Ishikawa (cell line): Measurements from ENCODE around the gene CDH13.

Experiments
- CEBPB ChIP-seq: IDR thresholded peaks from 2 replicates; pipeline ENCODE4 v1.6.1; 2012
- EP300 ChIP-seq: IDR thresholded peaks from 2 replicates; pipeline ENCODE4 v1.6.1; 2012; ENCODE audit warnings: borderline replicate concordance
- FOXM1 ChIP-seq: IDR thresholded peaks from 2 replicates; pipeline ENCODE4 v1.6.1; 2012; ENCODE audit warnings: low read depth, borderline replicate concordance
- NFIC ChIP-seq: IDR thresholded peaks from 2 replicates; pipeline ENCODE4 v1.6.1; 2012
- RAD21 ChIP-seq: IDR thresholded peaks from 2 replicates; pipeline ENCODE4 v1.6.1; 2012; ENCODE audit warnings: low read depth
- REST ChIP-seq: IDR thresholded peaks from 2 replicates; pipeline ENCODE4 v1.6.1; 2012; ENCODE audit warnings: low read depth, mild to moderate bottlenecking
- TAF1 ChIP-seq: IDR thresholded peaks from 2 replicates; pipeline ENCODE4 v1.6.1; 2012; ENCODE audit warnings: low read depth, mild to moderate bottlenecking
- TEAD4 ChIP-seq: IDR thresholded peaks from 2 replicates; pipeline ENCODE4 v1.6.1; 2012
- USF1 ChIP-seq: IDR thresholded peaks from 2 replicates; pipeline ENCODE4 v1.6.1; 2012

- TF ChIP-seq TAF1 (no peak), CEBPB (no peak), TEAD4 (no peak), USF1 (no peak), REST (no peak), RAD21 (no peak), NFIC (no peak), EP300 (no peak), FOXM1 (no peak)
Observed at GRCh38 chr16:83700918-83701317, 1074.1 kb downstream of the CDH13 start.
